ENCODE results near the gene TREML4. TPM values are rescaled to one million over a fixed set of nuclear protein-coding genes. Genes with fewer than 3 reads are reported as not detected.

Gene TREML4
- total and polyA plus RNA-seq, 9 of the 15 experiments (the other 6 are each of a cell fraction or from before 2014, with no cell fraction given): not detected

DNA sequence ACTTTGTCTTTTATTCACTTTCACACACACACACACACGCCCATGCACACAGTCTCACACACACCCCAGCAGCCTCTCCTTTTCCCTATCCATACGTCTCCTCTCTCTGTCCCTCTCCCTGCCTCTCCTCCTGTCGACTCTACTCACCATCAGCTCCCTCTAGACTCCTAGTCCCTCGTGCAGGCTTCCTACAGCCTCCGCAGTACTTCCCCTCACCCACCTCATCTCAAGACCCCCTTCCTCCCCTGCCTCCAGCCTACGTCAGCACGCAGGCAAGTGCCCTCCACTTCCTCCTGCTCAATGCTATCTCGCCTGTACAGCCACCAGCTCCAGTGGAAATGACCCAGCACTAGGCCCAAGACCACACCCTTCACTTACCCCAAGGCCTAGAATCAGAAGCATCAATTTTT is 26.4 kb upstream of the TREML4 start (continued):
- TF ChIP-seq MIER1 (IDR thresholded peaks at IDR 0.05; ENCODE audit: low read depth) (no peak), KDM1A (IDR thresholded peaks at IDR 0.05) (peak in 1 of 2 experiments; percentile 26; a peak in 1 of 4 replicates), SP2 (IDR thresholded peaks at IDR 0.05; ENCODE audit: extremely low read depth, low read depth, low read length, poor library complexity, severe bottlenecking) (no peak), ZNF41 (CRISPR knock-in tag; conservative IDR thresholded peaks at IDR 0.05) (no peak), NFRKB (IDR thresholded peaks at IDR 0.05; ENCODE audit: low read depth) (peak; percentile 68; the same call in 1 of the 2 replicates), TCF7L2 (IDR thresholded peaks at IDR 0.05; ENCODE audit: low read depth, low read length) (no peak), ARID1B (IDR thresholded peaks at IDR 0.05) (peak; percentile 92), HLTF (IDR thresholded peaks at IDR 0.05) (peak; percentile 77; the same call in 1 of the 2 replicates), ZNF311 (CRISPR knock-in tag; IDR thresholded peaks at IDR 0.05) (no peak), JUND (IDR thresholded peaks at IDR 0.05; ENCODE audit: borderline replicate concordance, low read depth, low read length) (peak; percentile 28; the same call in 1 of the 2 replicates), JUND (tag; IDR thresholded peaks at IDR 0.05; ENCODE audit: borderline replicate concordance, low read depth, low read length) (peak; percentile 8; the same call in 1 of the 3 replicates), SMARCA5 (IDR thresholded peaks at IDR 0.05) (peak; percentile 59; the same call in 1 of the 2 replicates), PRPF4 (IDR thresholded peaks at IDR 0.05; ENCODE audit: insufficient read depth, low read depth, low read length, poor library complexity, severe bottlenecking) (no peak), HMG20A (CRISPR knock-in tag; conservative IDR thresholded peaks at IDR 0.05) (no peak), HDAC3 (IDR thresholded peaks at IDR 0.05; ENCODE audit: borderline replicate concordance, partially characterized antibody) (no peak), GTF2F1 (IDR thresholded peaks at IDR 0.05; ENCODE audit: low read depth, low read length) (no peak), STAT5A (IDR thresholded peaks at IDR 0.05; ENCODE audit: borderline replicate concordance, low read length) (0 out of 2 replicates have a peak, but pooled peaks have one; percentile 42), ZNF699 (CRISPR knock-in tag; IDR thresholded peaks at IDR 0.05; ENCODE audit: insufficient replicate concordance) (no peak), SUPT5H (IDR thresholded peaks at IDR 0.05) (peak; percentile 36; the same call in 1 of the 2 replicates)
- TF ChIP-seq, protein P1, sequence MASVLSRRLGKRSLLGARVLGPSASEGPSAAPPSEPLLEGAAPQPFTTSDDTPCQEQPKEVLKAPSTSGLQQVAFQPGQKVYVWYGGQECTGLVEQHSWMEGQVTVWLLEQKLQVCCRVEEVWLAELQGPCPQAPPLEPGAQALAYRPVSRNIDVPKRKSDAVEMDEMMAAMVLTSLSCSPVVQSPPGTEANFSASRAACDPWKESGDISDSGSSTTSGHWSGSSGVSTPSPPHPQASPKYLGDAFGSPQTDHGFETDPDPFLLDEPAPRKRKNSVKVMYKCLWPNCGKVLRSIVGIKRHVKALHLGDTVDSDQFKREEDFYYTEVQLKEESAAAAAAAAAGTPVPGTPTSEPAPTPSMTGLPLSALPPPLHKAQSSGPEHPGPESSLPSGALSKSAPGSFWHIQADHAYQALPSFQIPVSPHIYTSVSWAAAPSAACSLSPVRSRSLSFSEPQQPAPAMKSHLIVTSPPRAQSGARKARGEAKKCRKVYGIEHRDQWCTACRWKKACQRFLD (CRISPR knock-in tag; IDR thresholded peaks at IDR 0.05): no peak
- TF ChIP-seq, protein P2, sequence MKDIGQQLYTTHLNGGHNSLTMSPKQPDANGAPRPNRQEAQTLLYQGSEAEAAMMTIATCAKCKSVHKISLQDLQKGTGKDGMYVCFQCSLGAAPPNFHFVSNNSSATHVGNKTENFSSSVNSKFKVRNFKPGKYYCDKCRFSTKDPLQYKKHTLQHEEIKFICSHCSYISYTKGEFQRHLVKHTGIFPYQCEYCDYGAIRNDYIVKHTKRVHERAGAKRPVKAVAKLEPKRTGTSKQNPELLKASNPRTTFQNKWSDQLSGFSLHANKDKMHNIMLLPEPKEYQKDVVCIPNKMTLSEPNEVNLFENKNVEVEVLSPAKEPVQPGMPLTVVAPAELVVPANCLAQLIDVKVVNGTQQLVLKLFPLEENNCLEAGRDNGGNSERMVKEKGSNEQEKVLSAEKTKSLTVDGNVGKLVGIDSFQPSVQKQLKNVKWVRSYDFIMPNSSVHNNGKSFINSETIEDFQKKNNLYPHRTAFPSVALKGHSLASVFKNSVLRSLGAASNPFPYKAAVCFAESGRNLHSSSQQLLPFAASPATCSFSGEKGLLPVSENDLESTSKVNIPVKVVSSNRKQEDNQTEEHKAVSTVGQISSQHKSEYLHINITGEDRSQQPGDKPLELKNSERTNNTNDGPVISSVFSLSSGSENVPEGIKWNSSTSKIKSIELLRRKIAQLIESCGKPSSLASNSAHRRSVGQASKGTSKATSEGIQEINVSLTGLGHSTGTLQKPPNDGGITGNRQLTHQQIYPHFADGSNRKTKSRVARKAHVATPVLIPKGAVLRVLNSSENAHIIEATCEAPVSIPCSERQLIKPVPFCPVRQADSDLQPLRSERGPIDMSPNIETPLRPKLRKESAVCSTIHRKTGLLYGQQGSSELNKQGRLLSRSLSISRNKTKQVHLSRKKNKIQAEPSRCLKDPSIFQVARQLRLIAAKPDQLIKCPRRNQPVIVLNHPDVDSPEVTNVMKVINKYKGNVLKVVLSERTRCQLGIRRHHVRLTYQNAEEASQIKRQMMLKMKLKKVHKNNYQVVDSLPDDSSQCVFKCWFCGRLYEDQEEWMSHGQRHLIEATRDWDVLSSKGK (CRISPR knock-in tag; IDR thresholded peaks at IDR 0.05): no peak
- TF ChIP-seq, protein P3, sequence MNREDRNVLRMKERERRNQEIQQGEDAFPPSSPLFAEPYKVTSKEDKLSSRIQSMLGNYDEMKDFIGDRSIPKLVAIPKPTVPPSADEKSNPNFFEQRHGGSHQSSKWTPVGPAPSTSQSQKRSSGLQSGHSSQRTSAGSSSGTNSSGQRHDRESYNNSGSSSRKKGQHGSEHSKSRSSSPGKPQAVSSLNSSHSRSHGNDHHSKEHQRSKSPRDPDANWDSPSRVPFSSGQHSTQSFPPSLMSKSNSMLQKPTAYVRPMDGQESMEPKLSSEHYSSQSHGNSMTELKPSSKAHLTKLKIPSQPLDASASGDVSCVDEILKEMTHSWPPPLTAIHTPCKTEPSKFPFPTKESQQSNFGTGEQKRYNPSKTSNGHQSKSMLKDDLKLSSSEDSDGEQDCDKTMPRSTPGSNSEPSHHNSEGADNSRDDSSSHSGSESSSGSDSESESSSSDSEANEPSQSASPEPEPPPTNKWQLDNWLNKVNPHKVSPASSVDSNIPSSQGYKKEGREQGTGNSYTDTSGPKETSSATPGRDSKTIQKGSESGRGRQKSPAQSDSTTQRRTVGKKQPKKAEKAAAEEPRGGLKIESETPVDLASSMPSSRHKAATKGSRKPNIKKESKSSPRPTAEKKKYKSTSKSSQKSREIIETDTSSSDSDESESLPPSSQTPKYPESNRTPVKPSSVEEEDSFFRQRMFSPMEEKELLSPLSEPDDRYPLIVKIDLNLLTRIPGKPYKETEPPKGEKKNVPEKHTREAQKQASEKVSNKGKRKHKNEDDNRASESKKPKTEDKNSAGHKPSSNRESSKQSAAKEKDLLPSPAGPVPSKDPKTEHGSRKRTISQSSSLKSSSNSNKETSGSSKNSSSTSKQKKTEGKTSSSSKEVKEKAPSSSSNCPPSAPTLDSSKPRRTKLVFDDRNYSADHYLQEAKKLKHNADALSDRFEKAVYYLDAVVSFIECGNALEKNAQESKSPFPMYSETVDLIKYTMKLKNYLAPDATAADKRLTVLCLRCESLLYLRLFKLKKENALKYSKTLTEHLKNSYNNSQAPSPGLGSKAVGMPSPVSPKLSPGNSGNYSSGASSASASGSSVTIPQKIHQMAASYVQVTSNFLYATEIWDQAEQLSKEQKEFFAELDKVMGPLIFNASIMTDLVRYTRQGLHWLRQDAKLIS (CRISPR knock-in tag; IDR thresholded peaks at IDR 0.05): no peak
